IMR-90 (cell line): Measurements from ENCODE around the gene ZNF726. TPM values are rescaled to one million over a fixed set of nuclear protein-coding genes. Genes with fewer than 3 reads are reported as not detected.

ENCODE experiments used
- ATAC-seq: fragments of 200-7000 bp; cut with Tn5 transposase; 2 replicates; pipeline ENCODE4 v1.9.1; 2020; ENCODE audit warnings: low read depth, mild to moderate bottlenecking, moderate library complexity
- BruUV-seq: library from RNA; stranded (reverse); fragments of 400-500 nt; replicated peaks from 2 replicates; lab custom pipeline; 2021; lab: Mats Ljungman, UMichigan
- CTCF ChIA-PET: fragments of 300-600 bp; formaldehyde crosslinking; extraction: SDS; loops from one replicate; lab custom pipeline; 2021; ENCODE audit warnings: antibody characterized with exemption; lab: Yijun Ruan, JAX
- POLR2A ChIA-PET: fragments of 300-600 bp; sonication (Branson Sonifier 250); formaldehyde crosslinking; loops from one replicate; lab custom pipeline; 2022; ENCODE audit warnings: antibody characterized with exemption; ENCODE audit not compliant: unreplicated experiment; lab: Charles Lee
- DNase-seq: peaks from one replicate; pipeline ENCODE4 v3.0.0; 2013
- H2AFZ ChIP-seq: replicated peaks from 2 replicates; pipeline ENCODE3; 2013; ENCODE audit warnings: low read length, mild to moderate bottlenecking; ENCODE audit not compliant: poor library complexity
- H2AK5ac ChIP-seq: 2 replicates; pipeline ENCODE4 v1.6.1; 2013; ENCODE audit warnings: low read depth, low read length, inconsistent platforms
- H2AK9ac ChIP-seq: replicated peaks from 2 replicates; pipeline ENCODE3; 2013; ENCODE audit warnings: mild to moderate bottlenecking, low read depth, low read length, moderate library complexity; ENCODE audit not compliant: poor library complexity
- H2BK120ac ChIP-seq: 2 replicates; pipeline ENCODE4 v1.6.1; 2013; ENCODE audit warnings: low read depth, low read length, inconsistent platforms
- H2BK15ac ChIP-seq: 3 replicates; pipeline ENCODE4 v1.6.1; 2013; ENCODE audit warnings: low read depth, low read length, inconsistent platforms
- H2BK20ac ChIP-seq: 2 replicates; pipeline ENCODE4 v1.6.1; 2013; ENCODE audit warnings: low read depth, mild to moderate bottlenecking, inconsistent platforms, low read length, moderate library complexity
- H2BK5ac ChIP-seq: 2 replicates; pipeline ENCODE4 v1.6.1; 2013; ENCODE audit warnings: mild to moderate bottlenecking, low read depth, low read length, inconsistent platforms; ENCODE audit not compliant: poor library complexity, severe bottlenecking
- H3K14ac ChIP-seq: replicated peaks from 2 replicates; pipeline ENCODE4 v1.6.1; 2013; ENCODE audit warnings: low read depth, low read length, inconsistent platforms
- H3K18ac ChIP-seq: 2 replicates; pipeline ENCODE4 v1.6.1; 2013; ENCODE audit warnings: low read depth, low read length, control low read depth
- H3K23ac ChIP-seq: 2 replicates; pipeline ENCODE4 v1.6.1; 2013; ENCODE audit warnings: low read depth, low read length, inconsistent platforms
- H3K27ac ChIP-seq: 2 replicates; pipeline ENCODE4 v1.5.1; 2013; ENCODE audit warnings: mild to moderate bottlenecking, control low read depth, low read length; ENCODE audit not compliant: insufficient read depth
- H3K27me3 ChIP-seq: 2 replicates; pipeline ENCODE4 v1.6.1; 2013; ENCODE audit warnings: low read length; ENCODE audit not compliant: control insufficient read depth, insufficient read depth
- H3K36me3 ChIP-seq: 2 replicates; pipeline ENCODE4 v1.6.1; 2013; ENCODE audit warnings: low read length, mixed read lengths; ENCODE audit not compliant: control insufficient read depth, insufficient read depth
- H3K4ac ChIP-seq: 2 replicates; pipeline ENCODE4 v1.6.1; 2013; ENCODE audit warnings: low read depth, low read length, inconsistent platforms
- H3K4me1 ChIP-seq: 2 replicates; pipeline ENCODE4 v1.6.1; 2013; ENCODE audit warnings: low read length, mixed read lengths; ENCODE audit not compliant: control insufficient read depth, insufficient read depth
- H3K4me2 ChIP-seq: 2 replicates; pipeline ENCODE4 v1.6.1; 2013; ENCODE audit warnings: low read depth, mild to moderate bottlenecking, control low read depth, low read length, moderate library complexity
- H3K4me3 ChIP-seq: 2 replicates; pipeline ENCODE4 v1.5.1; 2013; ENCODE audit warnings: low read depth, mild to moderate bottlenecking, control low read depth, low read length, moderate library complexity; ENCODE audit not compliant: insufficient read depth
- H3K56ac ChIP-seq: 2 replicates; pipeline ENCODE4 v1.6.1; 2013; ENCODE audit warnings: low read length, inconsistent platforms; ENCODE audit not compliant: insufficient read depth; ENCODE audit errors: extremely low read depth
- H3K79me1 ChIP-seq, 2 experiments: 2 replicates each; pipeline ENCODE4 v1.6.1; 2013; ENCODE audit warnings: low read length in 2 of 2, inconsistent platforms in 1 of 2, low read depth in 1 of 2
- H3K9ac ChIP-seq: 2 replicates; pipeline ENCODE4 v1.6.1; 2013; ENCODE audit warnings: low read depth, low read length, control low read depth
- H3K9me1 ChIP-seq: 2 replicates; pipeline ENCODE4 v1.6.1; 2013; ENCODE audit warnings: low read length, inconsistent platforms; ENCODE audit not compliant: insufficient read depth
- H3K9me3 ChIP-seq: 2 replicates; pipeline ENCODE4 v1.6.1; 2013; ENCODE audit warnings: low read length; ENCODE audit not compliant: control insufficient read depth, insufficient read depth
- H4K20me1 ChIP-seq: 2 replicates; pipeline ENCODE4 v1.6.1; 2013; ENCODE audit warnings: low read length, inconsistent platforms; ENCODE audit not compliant: insufficient read depth
- H4K5ac ChIP-seq: 2 replicates; pipeline ENCODE4 v1.6.1; 2013; ENCODE audit warnings: mild to moderate bottlenecking, low read depth, low read length, control low read depth
- H4K8ac ChIP-seq, 2 experiments: 2 replicates each; pipeline ENCODE4 v1.6.1; 2013; ENCODE audit warnings: low read depth in 2 of 2, low read length in 2 of 2, control low read depth in 1 of 2, inconsistent platforms in 1 of 2
- H4K91ac ChIP-seq: 2 replicates; pipeline ENCODE4 v1.6.1; 2013; ENCODE audit warnings: low read depth, low read length, inconsistent platforms; ENCODE audit not compliant: insufficient read depth
- BHLHE40 ChIP-seq: fragments of 150-350 bp; IDR thresholded peaks from 2 replicates; pipeline ENCODE4 v1.6.1; 2016; ENCODE audit warnings: mild to moderate bottlenecking, low read depth, low read length
- FOS ChIP-seq: fragments of 150-350 bp; IDR thresholded peaks from 2 replicates; pipeline ENCODE4 v1.6.1; 2016; ENCODE audit warnings: low read depth, low read length
- MAFK ChIP-seq: IDR thresholded peaks from 2 replicates; pipeline ENCODE4 v1.6.1; 2012; ENCODE audit warnings: low read depth, low read length, improper control_type of control experiment
- dilution Hi-C: fragments of 300-500 bp; cut with HindIII; formaldehyde crosslinking; loops from one replicate; pipeline ENCODE4 v1.14.3; 2018; ENCODE audit warnings: low sequenced_read_pairs; ENCODE audit not compliant: unreplicated experiment
- in situ Hi-C: fragments of 300-500 bp; cut with MboI; formaldehyde crosslinking; loops from 3 replicates; pipeline ENCODE4 v1.14.3; 2019; ENCODE audit warnings: low sequenced_read_pairs, inconsistent platforms, mixed read lengths
- intact Hi-C: fragments of 100-400 bp; cut with micrococcal nuclease; formaldehyde crosslinking; loops from 2 replicates; pipeline ENCODE4 v1.10.0; 2022
- polyA plus RNA-seq, 3 experiments: library from polyadenylated mRNA; depleted of rRNA; stranded (reverse); fragments of >200 nt; gene quantifications; 2 replicates each; pipeline ENCODE4 v1.2.3, GENCODE V29; 2012; ENCODE audit warnings: low replicate concordance in 1 of 3
- total RNA-seq: library from RNA; depleted of rRNA; stranded (reverse); fragments of >200 nt; gene quantifications from 2 replicates; pipeline ENCODE4 v1.2.3, GENCODE V29; 2012

ZNF726 gene
- total and polyA plus RNA-seq, 2 of the 4 experiments (the other 2 are of a cell fraction): 1.2 to 2.0 TPM

DNA sequence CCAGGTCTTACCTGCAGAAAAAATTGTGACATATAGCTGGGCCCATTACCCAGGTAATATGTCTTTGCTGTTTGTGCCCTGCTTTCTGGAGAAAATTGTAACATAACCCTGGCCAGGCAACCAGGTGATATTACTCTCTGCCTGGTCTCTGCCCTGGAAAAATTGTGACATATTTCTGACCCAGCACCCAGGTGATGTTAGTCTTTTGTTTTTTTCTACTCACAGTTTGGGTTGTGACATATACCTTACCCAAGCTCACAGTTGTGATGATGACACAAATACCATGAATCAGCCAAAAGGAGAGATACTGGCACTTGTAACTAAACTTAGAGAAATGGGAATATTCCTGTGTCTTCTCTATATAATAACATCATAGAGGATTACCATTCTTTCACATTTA lies 6.5 kb upstream of the ZNF726 start:
- ATAC-seq: no peak
- H4K91ac ChIP-seq: no peak overlapping the region
- no peak overlapping the region for H3K23ac ChIP-seq
- no peaks in the 10 kb centered on the region for H3K9me1 ChIP-seq
- no peak overlapping the region for H3K27ac ChIP-seq
- H3K56ac ChIP-seq: no peak overlapping the region
- H3K4me3 ChIP-seq: no peak overlapping the region
- no TSS peak for BruUV-seq
- no peak overlapping the region for H2BK120ac ChIP-seq
- no peak overlapping the region for H2AK9ac ChIP-seq
- H2AFZ ChIP-seq: no peak overlapping the region
- H3K4me2 ChIP-seq: no peak overlapping the region
- H3K4ac ChIP-seq: no peak overlapping the region
- no peak overlapping the region for H4K8ac ChIP-seq
- no peak overlapping the region for H2BK15ac ChIP-seq
- ChIA-PET CTCF (no interaction called here), POLR2A (no interaction called here)
- no peak overlapping the region for H3K14ac ChIP-seq
- intact Hi-C loops: no loop called here
- H3K9ac ChIP-seq: no peak overlapping the region
- H3K27me3 ChIP-seq: no peaks in the 10 kb centered on the region
- H3K4me1 ChIP-seq: no peaks in the 10 kb centered on the region
- H3K9me3 ChIP-seq: peaks cover 2% of the 10 kb centered on the region; the same call in 1 of the 2 replicates
- in situ Hi-C loops: no loop called here
- no peaks in the 10 kb centered on the region for H3K79me1 ChIP-seq
- no peaks in the 10 kb centered on the region for H3K36me3 ChIP-seq
- dilution Hi-C loops: no loop called here
- TF ChIP-seq MAFK (no peak), BHLHE40 (no peak), FOS (no peak)
- H3K18ac ChIP-seq: no peak overlapping the region
- no peak overlapping the region for H2AK5ac ChIP-seq
- no peak for DNase-seq
- H4K5ac ChIP-seq: no peak overlapping the region
- H2BK20ac ChIP-seq: no peak overlapping the region
- no peaks in the 10 kb centered on the region for H4K20me1 ChIP-seq
- no peak overlapping the region for H2BK5ac ChIP-seq
